GM18870 (cell line): ENCODE measurements around the gene TPRG1.

Source experiments
- ATAC-seq: cut with Tn5 transposase; IDR thresholded peaks from one replicate; pipeline ENCODE4 v1.9.1; 2021; ENCODE audit warnings: moderate library complexity; ENCODE audit not compliant: unreplicated experiment

The TPRG1 gene

GRCh38 chr3:189276444-189277219 is 104.9 kb downstream of the TPRG1 start:
- ATAC-seq = no peak

GRCh38 chr3:189277711-189278110 is 105.9 kb downstream of the TPRG1 start:
- no peak for ATAC-seq

- no peak for ATAC-seq
Measured at GRCh38 chr3:189278221-189278620, 106.5 kb downstream of the TPRG1 start.

- ATAC-seq = no peak
Measured at GRCh38 chr3:189282189-189282588, 110.4 kb downstream of the TPRG1 start.

GRCh38 chr3:189282741-189283140 is 111.0 kb downstream of the TPRG1 start:
- ATAC-seq = no peak

- ATAC-seq = no peak
Measured at GRCh38 chr3:189286188-189286587, 114.4 kb downstream of the TPRG1 start.

- no peak for ATAC-seq
Measured at GRCh38 chr3:189286916-189287315, 115.1 kb downstream of the TPRG1 start.

GRCh38 chr3:189288348-189289235 is 116.8 kb downstream of the TPRG1 start:
- ATAC-seq = peak; percentile 93

GRCh38 chr3:189289251-189289650 is 117.5 kb downstream of the TPRG1 start:
- no peak for ATAC-seq

GRCh38 chr3:189292667-189293484 is 121.1 kb downstream of the TPRG1 start:
- no peak for ATAC-seq

- no peak for ATAC-seq
Measured at GRCh38 chr3:189294649-189295048, 122.9 kb downstream of the TPRG1 start.

- no peak for ATAC-seq
Measured at GRCh38 chr3:189295089-189295488, 123.3 kb downstream of the TPRG1 start.

GRCh38 chr3:189297932-189298331 is 126.2 kb downstream of the TPRG1 start:
- no peak for ATAC-seq

- no peak for ATAC-seq
Measured at GRCh38 chr3:189298469-189299375, 127.0 kb downstream of the TPRG1 start.

- ATAC-seq = no peak
Measured at GRCh38 chr3:189300345-189300744, 128.6 kb downstream of the TPRG1 start.

- no peak for ATAC-seq
Measured at GRCh38 chr3:189301479-189301878, 129.7 kb downstream of the TPRG1 start.

- no peak for ATAC-seq
Measured at GRCh38 chr3:189303584-189303983, 131.8 kb downstream of the TPRG1 start.

GRCh38 chr3:189304465-189305351 is 132.9 kb downstream of the TPRG1 start:
- ATAC-seq = no peak

GRCh38 chr3:189305412-189305811 is 133.6 kb downstream of the TPRG1 start:
- ATAC-seq = peak; percentile 59
